ENCODE measurements around the gene SLC9A7. TPM values are rescaled to one million over a fixed set of nuclear protein-coding genes. Genes with fewer than 3 reads are reported as not detected.

Gene SLC9A7
- total and polyA plus RNA-seq, 2 donors (not counting 3 experiments of a cell fraction or from before 2014, with no cell fraction given): 4.6 to 7.5 TPM

DNA sequence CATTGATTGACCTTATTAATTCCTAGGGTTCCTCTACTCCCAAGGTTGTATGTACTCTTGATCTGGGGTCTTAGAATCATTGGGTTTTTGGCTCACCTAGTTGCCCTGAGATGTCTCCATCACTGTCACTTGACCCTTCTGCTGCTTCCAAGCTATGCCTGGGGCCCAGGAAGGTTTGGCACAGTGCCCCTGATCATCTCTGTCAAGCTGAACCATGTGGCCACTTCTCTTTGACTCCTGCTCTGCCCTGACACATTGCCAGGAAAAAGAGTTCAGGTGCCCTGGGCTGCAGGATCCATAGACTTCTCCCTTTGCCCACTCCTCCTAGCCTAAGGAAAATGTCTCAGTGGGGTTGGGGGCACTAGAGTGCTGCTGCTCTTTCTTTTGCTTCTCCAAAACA, 189.3 kb downstream of the SLC9A7 start:
- ChIA-PET CTCF (interaction anchor here (0.8 to 1.6 kb wide), 2 partner anchors 73 to 117 kb away, joined by 3 to 7 read pairs; no protein-coding TSS in a partner anchor), POLR2A (no interaction called here)
- H3K4me2 ChIP-seq (ENCODE audit: insufficient read depth, low read length): no peak overlapping the region
- H3K4me3 ChIP-seq (replicated peaks in 1 of 3; ENCODE audit: insufficient read depth in 1 of 3, low read depth in 1 of 3, low read length in 3 of 3): no peak overlapping the region
- BruUV-seq (replicated peaks): no TSS peak
- no peaks in the 10 kb centered on the region for H3K9me1 ChIP-seq (replicated peaks; ENCODE audit: control insufficient read depth, extremely low read depth, insufficient read depth, low read length)
- no peaks in the 10 kb centered on the region for H3K79me2 ChIP-seq (ENCODE audit: control insufficient read depth, insufficient read depth, low read length)
- H3K9me3 ChIP-seq (replicated peaks; ENCODE audit: control insufficient read depth, insufficient read depth, low read length): no peaks in the 10 kb centered on the region
- H3K27ac ChIP-seq (ENCODE audit: insufficient read depth, low read depth, low read length): no peak overlapping the region
- no peak overlapping the region for H3K9ac ChIP-seq (replicated peaks; ENCODE audit: extremely low read depth, insufficient read depth, low read length)
- no peak for FAIRE-seq
- dilution Hi-C loops (cut with MboI; ENCODE audit: extremely low pct_ligation_motif_present, low sequenced_read_pairs): no loop called here
- TF ChIP-seq MYC (IDR thresholded peaks at IDR 0.05; ENCODE audit: low read depth, low read length) (no peak), POLR2A (IDR thresholded peaks at IDR 0.05; ENCODE audit: low read depth, low read length) (no peak), FOS (IDR thresholded peaks at IDR 0.05; ENCODE audit: borderline replicate concordance, insufficient read depth, low read length) (no peak), POLR2AphosphoS5 (IDR thresholded peaks at IDR 0.05; ENCODE audit: insufficient read depth, low read depth, low read length) (no peak), JUN (IDR thresholded peaks at IDR 0.05; ENCODE audit: borderline replicate concordance, insufficient read depth, insufficient read length, low read depth) (no peak), GATA2 (IDR thresholded peaks at IDR 0.05; ENCODE audit: insufficient read depth, insufficient read length, low read depth, low read length) (no peak), EZH2 (IDR thresholded peaks at IDR 0.05; ENCODE audit: borderline replicate concordance, low read depth, low read length, severe bottlenecking) (no peak)
- TF ChIP-seq, protein P1, sequence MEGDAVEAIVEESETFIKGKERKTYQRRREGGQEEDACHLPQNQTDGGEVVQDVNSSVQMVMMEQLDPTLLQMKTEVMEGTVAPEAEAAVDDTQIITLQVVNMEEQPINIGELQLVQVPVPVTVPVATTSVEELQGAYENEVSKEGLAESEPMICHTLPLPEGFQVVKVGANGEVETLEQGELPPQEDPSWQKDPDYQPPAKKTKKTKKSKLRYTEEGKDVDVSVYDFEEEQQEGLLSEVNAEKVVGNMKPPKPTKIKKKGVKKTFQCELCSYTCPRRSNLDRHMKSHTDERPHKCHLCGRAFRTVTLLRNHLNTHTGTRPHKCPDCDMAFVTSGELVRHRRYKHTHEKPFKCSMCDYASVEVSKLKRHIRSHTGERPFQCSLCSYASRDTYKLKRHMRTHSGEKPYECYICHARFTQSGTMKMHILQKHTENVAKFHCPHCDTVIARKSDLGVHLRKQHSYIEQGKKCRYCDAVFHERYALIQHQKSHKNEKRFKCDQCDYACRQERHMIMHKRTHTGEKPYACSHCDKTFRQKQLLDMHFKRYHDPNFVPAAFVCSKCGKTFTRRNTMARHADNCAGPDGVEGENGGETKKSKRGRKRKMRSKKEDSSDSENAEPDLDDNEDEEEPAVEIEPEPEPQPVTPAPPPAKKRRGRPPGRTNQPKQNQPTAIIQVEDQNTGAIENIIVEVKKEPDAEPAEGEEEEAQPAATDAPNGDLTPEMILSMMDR (IDR thresholded peaks at IDR 0.05; ENCODE audit: extremely low read depth in 1 of 2, insufficient read depth in 1 of 2, low read depth in 1 of 2, low read length in 2 of 2): no peak
- TF ChIP-seq, protein P2, sequence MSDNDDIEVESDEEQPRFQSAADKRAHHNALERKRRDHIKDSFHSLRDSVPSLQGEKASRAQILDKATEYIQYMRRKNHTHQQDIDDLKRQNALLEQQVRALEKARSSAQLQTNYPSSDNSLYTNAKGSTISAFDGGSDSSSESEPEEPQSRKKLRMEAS (IDR thresholded peaks at IDR 0.05; ENCODE audit: insufficient read depth, insufficient read length): no peak
- no peaks in the 10 kb centered on the region for H3K36me3 ChIP-seq (ENCODE audit: control insufficient read depth in 2 of 2, extremely low read depth in 1 of 2, insufficient read depth in 2 of 2, low read length in 2 of 2)
- H2AFZ ChIP-seq (ENCODE audit: low read depth, low read length): no peak overlapping the region
- intact Hi-C loops (cut with micrococcal nuclease): loop anchor here (10.0 kb wide), 1 partner anchor 225 kb away; no protein-coding TSS in a partner anchor
- DNase-seq (ENCODE audit: low read depth, low spot score): no peak
- H4K20me1 ChIP-seq (replicated peaks; ENCODE audit: control insufficient read depth, extremely low read depth, insufficient read depth, low read length): no peaks in the 10 kb centered on the region
- peaks cover 6% of the 10 kb centered on the region for H3K4me1 ChIP-seq (ENCODE audit: control insufficient read depth, extremely low read depth, insufficient read depth, low read length)
- H3K27me3 ChIP-seq (ENCODE audit: control insufficient read depth in 2 of 2, insufficient read depth in 2 of 2, low read length in 2 of 2): no peaks in the 10 kb centered on the region
